GM10266 (cell line): ENCODE measurements around the gene PNMA1.

Experiments
- DNase-seq: peaks from one replicate; pipeline ENCODE4 v3.0.0; 2012; ENCODE audit errors: extremely low spot score
- TF ChIP-seq, protein P1 (sequence below): IDR thresholded peaks from 2 replicates; pipeline ENCODE4 v1.5.1; 2012; ENCODE audit warnings: mild to moderate bottlenecking, low read depth; ENCODE audit not compliant: control insufficient read depth, insufficient read depth; ENCODE audit errors: missing control alignments

The PNMA1 gene

DNA sequence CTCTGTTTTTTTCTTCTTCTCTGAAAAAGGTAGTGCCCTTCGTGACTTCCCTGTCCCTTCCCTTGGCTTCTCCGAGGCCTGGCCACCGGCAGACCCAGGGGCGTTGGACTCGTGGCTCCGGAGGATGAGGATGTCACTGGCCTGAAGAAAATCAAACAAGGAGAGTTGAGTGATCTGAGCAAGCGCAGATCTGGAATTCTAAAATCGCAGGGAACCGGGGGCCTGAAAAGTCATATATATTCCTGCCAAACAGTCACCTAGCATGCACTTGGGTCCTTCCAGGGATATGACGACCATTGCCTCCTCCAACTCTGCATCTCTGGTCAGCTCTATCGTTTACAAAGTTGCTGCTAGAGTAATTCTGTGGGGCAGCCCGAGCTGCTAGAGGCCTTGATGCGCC is 5.2 kb upstream of the PNMA1 start:
- DNase-seq: no peak

DNA sequence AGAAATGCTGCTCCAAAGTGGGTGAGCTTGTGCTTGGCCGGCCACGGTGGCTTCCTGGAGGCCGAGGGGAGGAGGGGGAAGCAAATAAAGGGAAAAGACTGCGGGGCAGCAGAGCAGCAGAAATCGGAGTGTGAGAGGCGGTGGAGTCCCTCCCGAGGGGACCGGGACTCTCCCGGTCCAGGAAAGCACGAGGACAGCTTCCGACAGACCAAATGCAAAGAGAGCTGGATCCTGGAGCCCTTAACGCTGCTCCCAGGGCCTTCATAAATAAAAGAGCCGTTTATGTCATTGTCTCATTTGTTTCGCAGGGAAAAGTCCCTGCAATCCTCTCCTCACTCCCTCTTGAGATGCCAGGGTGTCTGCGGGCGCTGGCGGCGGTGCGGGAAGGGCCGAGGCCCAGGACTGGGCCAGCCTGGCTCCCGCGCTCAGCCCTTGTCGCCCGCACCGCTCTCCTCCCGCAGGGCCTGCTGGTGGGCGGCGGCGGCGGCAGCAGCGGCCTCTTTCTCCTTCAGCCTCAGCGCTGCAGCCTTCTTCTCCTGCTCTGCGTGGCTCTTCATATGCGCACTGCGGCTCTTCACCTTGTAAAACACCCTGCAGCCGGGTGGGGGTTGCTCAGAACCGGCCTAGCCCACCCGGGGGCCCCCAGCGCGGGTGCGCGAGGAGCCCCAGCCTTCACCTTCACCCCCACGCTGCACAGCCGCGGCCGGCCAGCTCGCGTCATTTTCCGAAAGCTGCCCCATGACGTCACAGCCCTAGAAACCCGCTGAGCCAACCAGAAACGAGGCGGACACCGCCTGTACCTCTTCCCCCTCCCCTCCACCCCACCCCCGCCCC is 4.5 kb upstream of the PNMA1 start:
- no peak for DNase-seq
- TF ChIP-seq, protein P1, sequence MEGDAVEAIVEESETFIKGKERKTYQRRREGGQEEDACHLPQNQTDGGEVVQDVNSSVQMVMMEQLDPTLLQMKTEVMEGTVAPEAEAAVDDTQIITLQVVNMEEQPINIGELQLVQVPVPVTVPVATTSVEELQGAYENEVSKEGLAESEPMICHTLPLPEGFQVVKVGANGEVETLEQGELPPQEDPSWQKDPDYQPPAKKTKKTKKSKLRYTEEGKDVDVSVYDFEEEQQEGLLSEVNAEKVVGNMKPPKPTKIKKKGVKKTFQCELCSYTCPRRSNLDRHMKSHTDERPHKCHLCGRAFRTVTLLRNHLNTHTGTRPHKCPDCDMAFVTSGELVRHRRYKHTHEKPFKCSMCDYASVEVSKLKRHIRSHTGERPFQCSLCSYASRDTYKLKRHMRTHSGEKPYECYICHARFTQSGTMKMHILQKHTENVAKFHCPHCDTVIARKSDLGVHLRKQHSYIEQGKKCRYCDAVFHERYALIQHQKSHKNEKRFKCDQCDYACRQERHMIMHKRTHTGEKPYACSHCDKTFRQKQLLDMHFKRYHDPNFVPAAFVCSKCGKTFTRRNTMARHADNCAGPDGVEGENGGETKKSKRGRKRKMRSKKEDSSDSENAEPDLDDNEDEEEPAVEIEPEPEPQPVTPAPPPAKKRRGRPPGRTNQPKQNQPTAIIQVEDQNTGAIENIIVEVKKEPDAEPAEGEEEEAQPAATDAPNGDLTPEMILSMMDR: no peak

More for the DNA sequence above, 5.2 kb upstream of the PNMA1 start:
- TF ChIP-seq, protein P1: no peak

DNA sequence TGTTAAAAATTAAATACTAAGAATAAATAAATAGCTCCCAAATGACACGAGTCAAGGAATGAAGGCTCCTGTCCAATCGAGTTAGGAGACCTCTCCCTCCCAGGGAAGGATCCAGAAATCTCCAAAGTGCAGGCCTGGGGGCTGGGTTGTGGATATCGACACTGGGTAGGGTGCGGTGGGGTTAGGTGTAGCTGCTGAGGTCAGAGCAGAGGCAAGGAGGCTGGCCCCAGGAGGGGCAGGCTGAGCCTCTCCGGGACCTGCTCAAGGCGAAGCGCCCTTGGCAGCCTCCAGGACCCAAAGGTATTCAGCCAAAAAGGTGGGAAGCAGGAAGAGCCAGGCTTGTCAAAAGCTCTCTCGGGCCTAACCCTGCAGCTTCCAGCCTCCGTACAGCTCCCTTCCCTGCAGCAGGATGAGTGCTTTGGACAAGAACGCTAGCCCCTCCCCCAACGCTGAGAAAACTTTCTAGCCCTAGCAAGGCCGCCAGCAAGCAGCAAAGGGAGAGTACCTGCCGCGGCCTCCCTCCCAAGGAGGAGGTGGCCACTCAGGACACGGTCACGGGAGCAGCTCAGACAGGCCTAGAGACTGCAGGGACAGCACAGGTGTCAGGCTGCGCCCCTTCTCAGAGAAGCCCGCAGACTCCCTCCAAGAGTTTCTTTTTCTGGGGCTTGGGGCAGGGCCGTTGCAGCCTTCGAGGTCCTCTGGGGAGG is 3.7 kb upstream of the PNMA1 start:
- DNase-seq: no peak
- TF ChIP-seq, protein P1: no peak

DNA sequence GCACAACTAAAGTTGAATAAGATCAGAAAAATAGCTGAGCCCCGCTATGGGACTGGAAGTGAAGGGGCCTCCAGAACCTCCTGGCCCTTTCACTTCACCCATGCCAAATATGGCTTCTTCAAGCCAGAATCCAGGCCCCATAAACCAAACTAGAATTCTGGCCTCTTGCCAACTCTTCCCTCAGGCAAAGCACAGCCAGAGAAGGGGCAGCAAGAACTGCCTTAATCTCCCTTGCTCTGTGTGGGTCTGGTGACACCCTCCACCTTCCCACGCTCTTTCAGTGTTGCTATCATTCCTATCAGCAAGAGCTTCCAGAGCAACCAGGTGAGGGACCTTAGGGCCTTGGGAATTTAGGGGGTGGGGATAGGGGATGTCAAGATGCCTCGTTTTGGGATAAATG is 3.1 kb upstream of the PNMA1 start:
- TF ChIP-seq, protein P1: no peak
- DNase-seq: no peak

DNA sequence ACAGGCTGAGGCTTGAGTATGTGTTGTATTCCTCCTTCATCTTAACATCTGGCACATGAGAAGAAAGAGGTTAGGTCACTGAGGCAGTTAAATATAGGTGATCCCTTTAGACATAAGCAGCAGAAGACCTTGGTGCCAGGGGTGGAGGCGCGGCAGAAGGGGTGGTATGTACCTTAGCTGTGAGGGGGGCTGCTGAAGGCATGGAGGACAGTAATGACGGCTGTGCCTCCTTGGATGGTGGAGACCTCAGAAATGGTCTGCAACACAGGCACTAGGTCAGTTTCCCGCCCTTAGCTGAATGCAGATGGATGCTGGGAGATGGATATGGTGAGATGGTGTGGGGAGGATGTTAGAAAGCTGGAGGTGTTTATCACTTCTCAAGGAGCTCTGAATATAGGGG is 1.5 kb upstream of the PNMA1 start:
- no peak for DNase-seq
- TF ChIP-seq, protein P1: no peak

DNA sequence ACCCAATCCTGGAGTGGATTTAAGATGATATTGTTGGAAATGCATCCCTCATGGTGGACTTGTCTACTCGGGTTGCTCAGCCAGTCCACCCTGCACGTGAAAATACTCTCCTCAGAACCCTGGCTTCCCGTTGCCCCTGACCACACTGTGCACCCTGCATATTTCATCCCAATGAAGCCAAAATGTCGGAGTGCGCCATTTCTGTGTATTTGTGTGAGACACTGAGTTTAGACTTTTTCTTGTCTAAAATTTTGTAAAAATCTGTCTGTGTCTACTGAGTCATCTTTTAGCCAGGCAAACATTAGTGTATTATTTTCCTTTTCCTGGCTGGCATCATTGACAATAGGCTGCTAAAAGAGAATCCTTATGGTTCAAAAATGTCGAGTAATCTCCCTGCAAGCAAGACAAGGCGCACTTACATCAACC is 485 bp upstream of the PNMA1 start:
- TF ChIP-seq, protein P1: no peak
- DNase-seq: no peak

DNA sequence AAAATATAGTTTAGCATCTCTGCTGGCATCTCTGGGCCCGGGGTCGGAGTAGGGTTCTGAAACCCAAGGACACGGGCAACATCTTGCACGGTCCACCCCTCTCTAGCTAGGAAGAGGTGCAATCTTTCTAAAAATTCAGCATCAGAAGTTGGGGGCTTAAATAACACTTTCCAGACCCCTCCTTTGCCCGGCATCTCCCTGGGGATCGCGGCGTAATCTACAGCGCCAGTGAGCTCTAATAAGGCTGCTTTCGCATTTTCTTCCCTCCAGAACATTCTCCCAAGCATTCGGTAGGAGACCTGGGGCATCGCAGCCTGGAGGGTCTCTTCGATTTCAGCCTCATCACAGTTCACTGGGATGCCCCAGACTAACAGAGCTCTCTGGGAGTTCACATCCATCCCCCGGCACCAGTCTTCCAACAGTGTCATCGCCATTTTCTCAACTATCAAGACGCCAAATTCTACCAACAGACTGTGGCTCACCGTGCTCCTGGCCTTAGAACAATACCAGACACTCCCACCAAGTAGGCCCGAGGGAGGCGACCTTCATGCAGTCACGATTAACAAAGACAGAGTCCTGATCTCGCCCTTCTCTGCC is 880 bp downstream of the PNMA1 start:
- TF ChIP-seq, protein P1: no peak
- peak; percentile 42 for DNase-seq
